ENCODE measurements around the gene C11orf91.

C11orf91 gene

GRCh38 chr11:33700502-33701271 is at the start of gene C11orf91:
TSS of gene C11orf91 (minus strand) at chr11:33700826. CDS start at chr11:33700740, 86 bp downstream.
- Histone ChIP-seq H3K4me1 (ENCODE audit: control insufficient read depth, insufficient read depth, low read length) (peaks cover 6% of the 10 kb centered on the region), H3K27ac (ENCODE audit: low read depth, low read length) (peak within 1 kb of the TSS; percentile 65), H3K9ac (ENCODE audit: low read length) (no peak within 1 kb of the TSS), H3K36me3 (ENCODE audit: control insufficient read depth, insufficient read depth, low read length) (no peaks in the 10 kb centered on the region), H3K27me3 (ENCODE audit: control insufficient read depth, insufficient read depth, low read length) (no peaks in the 10 kb centered on the region), H3K4me3 (ENCODE audit: low read length) (peak within 1 kb of the TSS; percentile 70)

- Histone ChIP-seq H3K36me3 (ENCODE audit: control insufficient read depth, insufficient read depth, low read length) (peaks cover 9% of the 10 kb centered on the region), H3K4me3 (ENCODE audit: low read length) (no peak overlapping the region), H3K27me3 (ENCODE audit: control insufficient read depth, insufficient read depth, low read length) (no peaks in the 10 kb centered on the region), H3K9ac (ENCODE audit: low read length) (no peak overlapping the region), H3K4me1 (ENCODE audit: control insufficient read depth, insufficient read depth, low read length) (peaks cover 4% of the 10 kb centered on the region), H3K27ac (ENCODE audit: low read depth, low read length) (no peak overlapping the region)
Measured at GRCh38 chr11:33747979-33748378, 47.4 kb upstream of the C11orf91 start.

GRCh38 chr11:33743291-33743690 is 42.7 kb upstream of the C11orf91 start:
- H3K9ac ChIP-seq (ENCODE audit: low read length): no peak overlapping the region
- H3K27me3 ChIP-seq (ENCODE audit: control insufficient read depth, insufficient read depth, low read length): no peaks in the 10 kb centered on the region
- no peak overlapping the region for H3K27ac ChIP-seq (ENCODE audit: low read depth, low read length)
- H3K4me3 ChIP-seq (ENCODE audit: low read length): no peak overlapping the region
- peaks cover 4% of the 10 kb centered on the region for H3K4me1 ChIP-seq (ENCODE audit: control insufficient read depth, insufficient read depth, low read length)
- peaks cover 10% of the 10 kb centered on the region for H3K36me3 ChIP-seq (ENCODE audit: control insufficient read depth, insufficient read depth, low read length)

GRCh38 chr11:33742249-33742851 is 41.7 kb upstream of the C11orf91 start:
- Histone ChIP-seq H3K36me3 (ENCODE audit: control insufficient read depth, insufficient read depth, low read length) (peaks cover 10% of the 10 kb centered on the region), H3K27me3 (ENCODE audit: control insufficient read depth, insufficient read depth, low read length) (no peaks in the 10 kb centered on the region), H3K4me3 (ENCODE audit: low read length) (no peak overlapping the region), H3K27ac (ENCODE audit: low read depth, low read length) (no peak overlapping the region), H3K9ac (ENCODE audit: low read length) (no peak overlapping the region), H3K4me1 (ENCODE audit: control insufficient read depth, insufficient read depth, low read length) (no peaks in the 10 kb centered on the region)

- Histone ChIP-seq H3K27ac (ENCODE audit: low read depth, low read length) (no peak overlapping the region), H3K36me3 (ENCODE audit: control insufficient read depth, insufficient read depth, low read length) (peaks cover 10% of the 10 kb centered on the region), H3K4me3 (ENCODE audit: low read length) (no peak overlapping the region), H3K27me3 (ENCODE audit: control insufficient read depth, insufficient read depth, low read length) (no peaks in the 10 kb centered on the region), H3K9ac (ENCODE audit: low read length) (no peak overlapping the region), H3K4me1 (ENCODE audit: control insufficient read depth, insufficient read depth, low read length) (peaks cover 2% of the 10 kb centered on the region)
Measured at GRCh38 chr11:33741806-33742205, 41.2 kb upstream of the C11orf91 start.

- no peak overlapping the region for H3K27ac ChIP-seq (ENCODE audit: low read depth, low read length)
- H3K9ac ChIP-seq (ENCODE audit: low read length): no peak overlapping the region
Measured at GRCh38 chr11:33737362-33737821, 36.8 kb upstream of the C11orf91 start.

GRCh38 chr11:33736148-33736812 is 35.7 kb upstream of the C11orf91 start, which contains the start of gene CD59:
TSS of gene CD59 (minus strand) at chr11:33736423. CDS start at chr11:33722445, 13,978 bp downstream.
- H3K27me3 ChIP-seq (ENCODE audit: control insufficient read depth, insufficient read depth, low read length): no peaks in the 10 kb centered on the region
- H3K4me1 ChIP-seq (ENCODE audit: control insufficient read depth, insufficient read depth, low read length): peaks cover 5% of the 10 kb centered on the region

More at GRCh38 chr11:33737362-33737821, 36.8 kb upstream of the C11orf91 start:
- H3K27me3 ChIP-seq (ENCODE audit: control insufficient read depth, insufficient read depth, low read length): no peaks in the 10 kb centered on the region
- H3K4me1 ChIP-seq (ENCODE audit: control insufficient read depth, insufficient read depth, low read length): peaks cover 5% of the 10 kb centered on the region
- peak overlapping the region; percentile 89 for H3K4me3 ChIP-seq (ENCODE audit: low read length)
- H3K36me3 ChIP-seq (ENCODE audit: control insufficient read depth, insufficient read depth, low read length): no peaks in the 10 kb centered on the region

GRCh38 chr11:33735271-33736147 is 34.9 kb upstream of the C11orf91 start:
- H3K27me3 ChIP-seq (ENCODE audit: control insufficient read depth, insufficient read depth, low read length): no peaks in the 10 kb centered on the region
- H3K9ac ChIP-seq (ENCODE audit: low read length): peak overlapping the region; percentile 66
- no peaks in the 10 kb centered on the region for H3K36me3 ChIP-seq (ENCODE audit: control insufficient read depth, insufficient read depth, low read length)
- peak overlapping the region; percentile 86 for H3K27ac ChIP-seq (ENCODE audit: low read depth, low read length)
- peaks cover 5% of the 10 kb centered on the region for H3K4me1 ChIP-seq (ENCODE audit: control insufficient read depth, insufficient read depth, low read length)
- peak overlapping the region; percentile 89 for H3K4me3 ChIP-seq (ENCODE audit: low read length)

More at GRCh38 chr11:33736148-33736812, 35.7 kb upstream of the C11orf91 start, which contains the start of gene CD59:
- Histone ChIP-seq H3K27ac (ENCODE audit: low read depth, low read length) (peak within 1 kb of the TSS; percentile 86), H3K9ac (ENCODE audit: low read length) (peak within 1 kb of the TSS; percentile 66), H3K4me3 (ENCODE audit: low read length) (peak within 1 kb of the TSS; percentile 89), H3K36me3 (ENCODE audit: control insufficient read depth, insufficient read depth, low read length) (no peaks in the 10 kb centered on the region)

- Histone ChIP-seq H3K27me3 (ENCODE audit: control insufficient read depth, insufficient read depth, low read length) (no peaks in the 10 kb centered on the region), H3K36me3 (ENCODE audit: control insufficient read depth, insufficient read depth, low read length) (no peaks in the 10 kb centered on the region), H3K4me3 (ENCODE audit: low read length) (peak overlapping the region; percentile 89), H3K27ac (ENCODE audit: low read depth, low read length) (peak overlapping the region; percentile 86), H3K4me1 (ENCODE audit: control insufficient read depth, insufficient read depth, low read length) (peaks cover 5% of the 10 kb centered on the region), H3K9ac (ENCODE audit: low read length) (peak overlapping the region; percentile 66)
Measured at GRCh38 chr11:33734441-33735270, 34.0 kb upstream of the C11orf91 start.

- peaks cover 5% of the 10 kb centered on the region for H3K4me1 ChIP-seq (ENCODE audit: control insufficient read depth, insufficient read depth, low read length)
- no peaks in the 10 kb centered on the region for H3K27me3 ChIP-seq (ENCODE audit: control insufficient read depth, insufficient read depth, low read length)
- H3K36me3 ChIP-seq (ENCODE audit: control insufficient read depth, insufficient read depth, low read length): no peaks in the 10 kb centered on the region
- H3K9ac ChIP-seq (ENCODE audit: low read length): no peak overlapping the region
- peak overlapping the region; percentile 89 for H3K4me3 ChIP-seq (ENCODE audit: low read length)
- peak overlapping the region; percentile 48 for H3K27ac ChIP-seq (ENCODE audit: low read depth, low read length)
Measured at GRCh38 chr11:33733980-33734379, 33.4 kb upstream of the C11orf91 start.
